CD8-positive, alpha-beta memory T cell (primary cell): ENCODE results near the gene LASP1. TPM values are rescaled to one million over a fixed set of nuclear protein-coding genes. Genes with fewer than 3 reads are reported as not detected.

Source experiments
- CTCF ChIA-PET: fragments of 350-600 bp; sonication (Branson Sonifier 250); formaldehyde crosslinking; loops from one replicate; lab custom pipeline; 2021; ENCODE audit warnings: antibody characterized with exemption; lab: Charles Lee
- POLR2A ChIA-PET: fragments of 350-600 bp; sonication (Branson Sonifier 250); formaldehyde crosslinking; loops from one replicate; lab custom pipeline; 2021; ENCODE audit warnings: antibody characterized with exemption; lab: Charles Lee
- DNase-seq, 5 donors: peaks; one replicate each; pipeline versions ENCODE4 v3.0.0 to v3.0.0-alpha.2; 2020 to 2022; ENCODE audit warnings: mixed read lengths in 1 of 5
- H3K27ac ChIP-seq: one replicate; pipeline ENCODE4 v1.7.0; 2013; ENCODE audit warnings: low read depth, mild to moderate bottlenecking, low read length, moderate library complexity
- H3K27me3 ChIP-seq: 2 replicates; pipeline ENCODE4 v1.7.0; 2013; ENCODE audit warnings: low read length, mild to moderate bottlenecking; ENCODE audit not compliant: insufficient read depth, poor library complexity, severe bottlenecking
- H3K36me3 ChIP-seq: 2 replicates; pipeline ENCODE4 v1.7.0; 2013; ENCODE audit warnings: mild to moderate bottlenecking, low read length, moderate library complexity; ENCODE audit not compliant: insufficient read depth
- H3K4me1 ChIP-seq: 2 replicates; pipeline ENCODE4 v1.7.0; 2013; ENCODE audit warnings: mild to moderate bottlenecking, low read length, moderate library complexity; ENCODE audit not compliant: insufficient read depth
- H3K4me3 ChIP-seq: 2 replicates; pipeline ENCODE4 v1.7.0; 2013; ENCODE audit warnings: mild to moderate bottlenecking, low read length
- H3K9me3 ChIP-seq: 2 replicates; pipeline ENCODE4 v1.7.0; 2013; ENCODE audit warnings: mild to moderate bottlenecking, low read length
- H3K27ac Mint-ChIP-seq, 8 donors: one replicate each; pipeline ENCODE4 v1.8.0; 2020 to 2021; ENCODE audit warnings: mixed read lengths in 8 of 8, mild to moderate bottlenecking in 6 of 8, inconsistent platforms in 3 of 8, moderate library complexity in 3 of 8
- H3K27me3 Mint-ChIP-seq, 2 donors: one replicate each; pipeline ENCODE4 v1.8.0; 2020 to 2021; ENCODE audit warnings: mixed read lengths in 2 of 2, mild to moderate bottlenecking in 1 of 2, moderate library complexity in 1 of 2
- H3K36me3 Mint-ChIP-seq, 3 donors: one replicate each; pipeline ENCODE4 v1.8.0; 2020 to 2021; ENCODE audit warnings: mixed read lengths in 3 of 3, inconsistent platforms in 1 of 3, mild to moderate bottlenecking in 1 of 3
- H3K4me1 Mint-ChIP-seq, 3 donors: one replicate each; pipeline ENCODE4 v1.8.0; 2020 to 2021; ENCODE audit warnings: mixed read lengths in 3 of 3, inconsistent platforms in 1 of 3, mild to moderate bottlenecking in 1 of 3
- H3K4me3 Mint-ChIP-seq, 7 donors: one replicate each; pipeline ENCODE4 v1.8.0; 2020 to 2021; ENCODE audit warnings: mixed read lengths in 7 of 7, mild to moderate bottlenecking in 6 of 7, moderate library complexity in 4 of 7, inconsistent platforms in 2 of 7
- H3K9me3 Mint-ChIP-seq, 5 donors: one replicate each; pipeline ENCODE4 v1.8.0; 2020 to 2022; ENCODE audit warnings: mixed read lengths in 5 of 5, mild to moderate bottlenecking in 3 of 5, moderate library complexity in 2 of 5, inconsistent platforms in 1 of 5
- polyA plus RNA-seq: library from polyadenylated mRNA; unstranded; fragments of 300-500 nt; fragmentation: Illumina TruSeq; gene quantifications from one replicate; pipeline ENCODE4 v1.2.3, GENCODE V29; 2021
- total RNA-seq, 2 experiments: library from RNA; stranded (reverse); gene quantifications; one replicate each; pipeline ENCODE4 v1.2.3, GENCODE V29; 2021

LASP1 gene
- total and polyA plus RNA-seq, 3 experiments from 2014 or later: 76.1 to 135 (median 128) TPM

- Histone ChIP-seq H3K36me3 (peaks cover 33% of the 10 kb centered on the region), H3K27ac (peak overlapping the region; percentile 24), H3K27me3 (no peaks in the 10 kb centered on the region), H3K9me3 (no peaks in the 10 kb centered on the region), H3K4me3 (peak overlapping the region; percentile 55), H3K4me1 (peaks cover 95% of the 10 kb centered on the region)
- Mint-ChIP-seq H3K4me1 (peaks cover 87 to 97% (median 95%) of the 10 kb centered on the region in 3 donors), H3K27me3 (peaks cover 0 to 2% of the 10 kb centered on the region in 2 donors), H3K36me3 (peaks cover 0 to 51% (median 5%) of the 10 kb centered on the region in 3 donors), H3K4me3 (peak overlapping the region; percentile 33 to 71 (median 60)), H3K9me3 (no peaks in the 10 kb centered on the region), H3K27ac (peak overlapping the region; percentile 61 to 99 (median 86))
- ChIA-PET CTCF (interaction anchor here (0.7 to 1.9 kb wide), 4 partner anchors 21 to 277 kb away, joined by 3 to 8 read pairs (median 6); no protein-coding TSS in a partner anchor), POLR2A (interaction anchor here (0.9 to 1.3 kb wide), 5 partner anchors 8 to 322 kb away, joined by 3 to 6 read pairs (median 3); partner anchors contain the start of gene RPL19)
- DNase-seq: peak in 2 of 5 donors; percentile 71 to 80
Observed at GRCh38 chr17:38877130-38877851, 7.4 kb downstream of the LASP1 start.

- H3K9me3 ChIP-seq: no peaks in the 10 kb centered on the region
- H3K27ac Mint-ChIP-seq: peak overlapping the region; percentile 40 to 94 (median 85)
- ChIA-PET CTCF (interaction anchor here (1.2 to 1.6 kb wide), 3 partner anchors 11 to 73 kb away, joined by 3 to 4 read pairs (median 3); partner anchors contain the start of gene LASP1), POLR2A (interaction anchor here (0.7 kb wide), 1 partner anchor 850 kb away, joined by 4 read pairs; no protein-coding TSS in a partner anchor)
- H3K27me3 ChIP-seq: no peaks in the 10 kb centered on the region
- H3K36me3 Mint-ChIP-seq: peaks cover 0 to 67% (median 9%) of the 10 kb centered on the region in 3 donors
- H3K4me3 ChIP-seq: peak overlapping the region; percentile 51
- DNase-seq: no peak
- peak overlapping the region; percentile 50 to 83 (median 55) for H3K4me3 Mint-ChIP-seq
- peaks cover 83 to 93% (median 91%) of the 10 kb centered on the region in 3 donors for H3K4me1 Mint-ChIP-seq
- H3K9me3 Mint-ChIP-seq: no peaks in the 10 kb centered on the region
- peaks cover 37% of the 10 kb centered on the region for H3K36me3 ChIP-seq
- peaks cover 0 to 2% of the 10 kb centered on the region in 2 donors for H3K27me3 Mint-ChIP-seq
- no peak overlapping the region for H3K27ac ChIP-seq
- H3K4me1 ChIP-seq: peaks cover 95% of the 10 kb centered on the region
Observed at GRCh38 chr17:38879878-38880665, 10.2 kb downstream of the LASP1 start.

- no peaks in the 10 kb centered on the region for H3K9me3 ChIP-seq
- no peak overlapping the region for H3K27ac ChIP-seq
- Mint-ChIP-seq H3K4me3 (peak overlapping the region; percentile 55 to 83 (median 68)), H3K36me3 (peaks cover 0 to 76% (median 11%) of the 10 kb centered on the region in 3 donors), H3K27me3 (peaks cover 0 to 2% of the 10 kb centered on the region in 2 donors), H3K9me3 (no peaks in the 10 kb centered on the region), H3K4me1 (peaks cover 86 to 94% (median 92%) of the 10 kb centered on the region in 3 donors), H3K27ac (peak overlapping the region; percentile 72 to 94 (median 88))
- ChIA-PET CTCF (interaction anchor here (1.1 to 1.9 kb wide), 5 partner anchors 9 to 29 kb away, joined by 3 to 7 read pairs (median 4); partner anchors contain the start of genes LASP1 and RPL23), POLR2A (interaction anchor here (1.1 to 1.4 kb wide), 2 partner anchors 12 to 16 kb away, joined by 3 read pairs; no protein-coding TSS in a partner anchor)
- peak in 2 of 5 donors; percentile 35 to 63 for DNase-seq
- no peaks in the 10 kb centered on the region for H3K27me3 ChIP-seq
- peaks cover 43% of the 10 kb centered on the region for H3K36me3 ChIP-seq
- H3K4me1 ChIP-seq: peaks cover 100% of the 10 kb centered on the region
- no peak overlapping the region for H3K4me3 ChIP-seq
Observed at GRCh38 chr17:38881600-38882191, 11.8 kb downstream of the LASP1 start.

- ChIA-PET CTCF (interaction anchor here (1.1 to 2.8 kb wide), 4 partner anchors 11 to 30 kb away, joined by 4 to 7 read pairs (median 6); partner anchors contain the start of gene RPL23), POLR2A (no interaction called here)
- DNase-seq: no peak
- H3K27me3 Mint-ChIP-seq: peaks cover 0 to 2% of the 10 kb centered on the region in 2 donors
- H3K27me3 ChIP-seq: no peaks in the 10 kb centered on the region
- peaks cover 46% of the 10 kb centered on the region for H3K36me3 ChIP-seq
- peak overlapping the region; percentile 60 to 98 (median 86) for H3K27ac Mint-ChIP-seq
- no peaks in the 10 kb centered on the region for H3K9me3 Mint-ChIP-seq
- peaks cover 0 to 85% (median 11%) of the 10 kb centered on the region in 3 donors for H3K36me3 Mint-ChIP-seq
- peaks cover 100% of the 10 kb centered on the region for H3K4me1 ChIP-seq
- H3K27ac ChIP-seq: peak overlapping the region; percentile 20
- peak overlapping the region; percentile 32 for H3K4me3 ChIP-seq
- H3K9me3 ChIP-seq: no peaks in the 10 kb centered on the region
- H3K4me1 Mint-ChIP-seq: peaks cover 86 to 94% (median 91%) of the 10 kb centered on the region in 3 donors
- H3K4me3 Mint-ChIP-seq: peak overlapping the region; percentile 35 to 83 (median 64)
Observed at GRCh38 chr17:38882870-38883269, 13.0 kb downstream of the LASP1 start.

GRCh38 chr17:38883592-38884526 is 14.0 kb downstream of the LASP1 start:
- no peak for DNase-seq
- H3K27ac Mint-ChIP-seq: peak overlapping the region; percentile 71 to 98 (median 86)
- H3K9me3 Mint-ChIP-seq: no peaks in the 10 kb centered on the region
- Histone ChIP-seq H3K36me3 (peaks cover 43% of the 10 kb centered on the region), H3K4me3 (peak overlapping the region; percentile 20), H3K27ac (peak overlapping the region; percentile 20), H3K9me3 (no peaks in the 10 kb centered on the region), H3K4me1 (peaks cover 97% of the 10 kb centered on the region), H3K27me3 (no peaks in the 10 kb centered on the region)
- CTCF ChIA-PET: interaction anchor here (1.0 to 2.8 kb wide), 4 partner anchors 10 to 291 kb away, joined by 4 to 5 read pairs (median 4); no protein-coding TSS in a partner anchor
- H3K4me3 Mint-ChIP-seq: peak overlapping the region; percentile 65 to 76 (median 73)
- POLR2A ChIA-PET: interaction anchor here (0.6 to 1.9 kb wide), 3 partner anchors 13 to 15 kb away, joined by 3 to 18 read pairs (median 8); partner anchors contain the start of gene LASP1
- no peaks in the 10 kb centered on the region for H3K27me3 Mint-ChIP-seq
- H3K36me3 Mint-ChIP-seq: peaks cover 0 to 85% (median 11%) of the 10 kb centered on the region in 3 donors
- peaks cover 84 to 94% (median 91%) of the 10 kb centered on the region in 3 donors for H3K4me1 Mint-ChIP-seq

- CTCF ChIA-PET: interaction anchor here (0.8 to 2.8 kb wide), 6 partner anchors 9 to 290 kb away, joined by 3 to 5 read pairs (median 4); no protein-coding TSS in a partner anchor
- H3K4me1 ChIP-seq: peaks cover 97% of the 10 kb centered on the region
- H3K27me3 Mint-ChIP-seq: no peaks in the 10 kb centered on the region
- H3K36me3 ChIP-seq: peaks cover 38% of the 10 kb centered on the region
- no peaks in the 10 kb centered on the region for H3K9me3 ChIP-seq
- peaks cover 0 to 86% (median 14%) of the 10 kb centered on the region in 3 donors for H3K36me3 Mint-ChIP-seq
- H3K4me3 Mint-ChIP-seq: peak overlapping the region in 5 of 7 donors; percentile 41 to 80 (median 70)
- peaks cover 86 to 96% (median 94%) of the 10 kb centered on the region in 3 donors for H3K4me1 Mint-ChIP-seq
- DNase-seq: no peak
- H3K4me3 ChIP-seq: peak overlapping the region; percentile 4
- POLR2A ChIA-PET: interaction anchor here (0.7 to 2.0 kb wide), 4 partner anchors 15 to 30 kb away, joined by 3 to 18 read pairs (median 4); partner anchors contain the start of gene LASP1
- H3K27me3 ChIP-seq: no peaks in the 10 kb centered on the region
- H3K9me3 Mint-ChIP-seq: no peaks in the 10 kb centered on the region
- H3K27ac ChIP-seq: no peak overlapping the region
- peak overlapping the region; percentile 88 to 100 (median 91) for H3K27ac Mint-ChIP-seq
Observed at GRCh38 chr17:38885044-38885727, 15.3 kb downstream of the LASP1 start.
